WI38 (cell line): Measurements from ENCODE around the gene BHLHE23.

Experiments used
- H3K4me3 ChIP-seq: 2 replicates; pipeline ENCODE4 v1.5.1; 2011; ENCODE audit warnings: low read depth, mild to moderate bottlenecking, control low read depth, low read length
- TF ChIP-seq, protein P1 (sequence below): IDR thresholded peaks from 2 replicates; pipeline ENCODE4 v1.5.1; 2012; ENCODE audit warnings: low read depth, mild to moderate bottlenecking, control low read depth, low read length

Gene BHLHE23

DNA sequence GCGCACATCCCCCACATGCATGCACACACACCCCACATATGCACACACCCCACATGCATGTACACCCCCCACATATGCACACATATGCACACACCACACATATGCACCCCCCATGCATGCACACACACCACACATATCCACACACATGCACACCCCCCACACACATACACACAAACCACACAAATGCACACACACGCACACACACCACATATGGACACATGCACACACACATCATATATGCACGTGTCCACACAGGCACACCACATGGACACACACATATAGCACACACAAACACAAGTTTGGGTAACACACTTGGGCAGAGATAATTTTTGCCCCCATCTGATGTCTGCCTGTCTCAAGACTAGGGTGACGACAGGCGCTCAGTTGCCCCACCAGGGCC, 8.3 kb downstream of the BHLHE23 start:
- no peak overlapping the region for H3K4me3 ChIP-seq
- TF ChIP-seq, protein P1, sequence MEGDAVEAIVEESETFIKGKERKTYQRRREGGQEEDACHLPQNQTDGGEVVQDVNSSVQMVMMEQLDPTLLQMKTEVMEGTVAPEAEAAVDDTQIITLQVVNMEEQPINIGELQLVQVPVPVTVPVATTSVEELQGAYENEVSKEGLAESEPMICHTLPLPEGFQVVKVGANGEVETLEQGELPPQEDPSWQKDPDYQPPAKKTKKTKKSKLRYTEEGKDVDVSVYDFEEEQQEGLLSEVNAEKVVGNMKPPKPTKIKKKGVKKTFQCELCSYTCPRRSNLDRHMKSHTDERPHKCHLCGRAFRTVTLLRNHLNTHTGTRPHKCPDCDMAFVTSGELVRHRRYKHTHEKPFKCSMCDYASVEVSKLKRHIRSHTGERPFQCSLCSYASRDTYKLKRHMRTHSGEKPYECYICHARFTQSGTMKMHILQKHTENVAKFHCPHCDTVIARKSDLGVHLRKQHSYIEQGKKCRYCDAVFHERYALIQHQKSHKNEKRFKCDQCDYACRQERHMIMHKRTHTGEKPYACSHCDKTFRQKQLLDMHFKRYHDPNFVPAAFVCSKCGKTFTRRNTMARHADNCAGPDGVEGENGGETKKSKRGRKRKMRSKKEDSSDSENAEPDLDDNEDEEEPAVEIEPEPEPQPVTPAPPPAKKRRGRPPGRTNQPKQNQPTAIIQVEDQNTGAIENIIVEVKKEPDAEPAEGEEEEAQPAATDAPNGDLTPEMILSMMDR, result no peak

DNA sequence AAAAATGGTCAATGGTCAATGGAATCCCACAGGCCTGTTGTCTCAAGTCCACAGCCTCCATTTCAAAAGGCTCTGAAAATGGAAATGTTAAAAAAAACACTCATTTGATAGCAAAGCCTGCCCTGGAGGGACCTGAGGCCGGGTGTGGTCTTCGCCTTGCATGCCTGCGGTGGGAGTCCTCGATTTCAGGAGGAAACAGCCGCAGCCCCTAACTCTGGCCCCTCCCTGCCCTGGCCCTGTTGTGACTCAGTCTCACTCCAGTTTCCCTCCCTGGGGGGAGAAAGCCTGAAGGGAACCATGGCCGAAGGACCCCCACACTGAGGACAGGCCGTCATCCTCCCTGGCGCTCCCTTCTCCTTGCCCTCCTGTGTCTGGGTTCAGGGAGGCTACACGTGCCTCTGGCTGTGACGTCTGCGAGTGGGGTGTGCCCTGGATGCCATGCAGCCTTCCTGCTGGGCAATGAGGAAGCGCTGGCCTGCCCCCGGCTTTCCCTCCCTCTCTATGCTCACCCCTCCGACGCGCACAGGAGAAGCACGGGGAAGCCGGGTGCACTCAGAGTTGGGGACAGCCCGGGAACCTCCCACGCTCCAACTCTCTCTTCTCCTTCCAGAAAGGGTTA, 9.2 kb downstream of the BHLHE23 start:
- no peak overlapping the region for H3K4me3 ChIP-seq
- TF ChIP-seq, protein P1, result no peak

DNA sequence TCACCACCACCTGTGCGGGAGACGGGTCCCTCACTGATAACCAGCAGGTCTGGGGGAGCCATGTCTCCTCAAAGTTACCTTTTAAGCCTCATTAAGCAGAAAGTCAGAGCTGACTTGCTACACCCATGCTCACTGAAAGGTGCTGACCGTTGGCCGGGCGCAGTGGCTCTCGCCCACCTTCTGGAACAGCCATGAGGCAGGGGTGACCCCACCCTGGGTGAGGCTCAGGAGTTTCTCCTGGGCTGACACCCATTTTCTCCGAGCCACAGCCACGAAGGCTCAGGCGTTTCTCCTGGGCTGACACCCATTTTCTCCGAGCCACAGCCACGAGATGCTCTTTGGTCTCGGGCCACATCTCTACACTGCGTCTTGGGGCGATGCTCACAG, 10.2 kb downstream of the BHLHE23 start:
- TF ChIP-seq, protein P1, result no peak
- H3K4me3 ChIP-seq, result no peak overlapping the region

DNA sequence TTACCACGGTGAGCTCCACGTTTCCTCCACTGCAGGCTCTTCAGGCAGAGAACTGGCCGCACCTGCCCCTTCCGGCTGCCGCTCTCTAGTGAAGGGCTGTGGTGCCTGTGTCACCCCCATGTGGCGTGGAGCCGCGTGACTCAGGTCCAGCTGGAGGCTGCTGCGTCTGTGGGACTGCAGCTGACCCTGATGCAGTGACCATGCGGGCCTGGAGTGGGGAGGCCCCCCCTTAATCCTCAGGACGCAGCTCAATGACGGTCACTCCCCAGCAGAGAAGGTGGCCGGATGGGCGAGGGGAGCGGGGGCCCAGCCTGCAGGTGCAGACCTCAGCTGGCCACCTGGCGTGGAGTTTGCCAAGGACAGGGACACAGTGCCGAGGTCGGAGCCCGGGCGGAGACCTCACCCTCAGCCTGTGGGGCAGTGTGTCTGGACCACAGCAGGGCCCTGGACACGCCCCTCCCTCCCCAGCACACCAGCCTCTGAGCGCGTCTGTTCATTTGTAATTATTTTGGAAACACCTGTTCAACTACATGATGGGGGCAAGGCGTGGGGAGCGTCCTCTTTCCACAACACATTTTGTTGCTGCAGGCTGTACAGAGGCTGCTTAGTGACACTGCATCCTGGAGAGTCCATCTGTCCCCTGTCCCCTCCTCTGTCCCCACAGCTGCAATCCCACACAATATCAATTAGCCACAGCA, 10.7 kb downstream of the BHLHE23 start:
- TF ChIP-seq, protein P1, result no peak
- no peak overlapping the region for H3K4me3 ChIP-seq

DNA sequence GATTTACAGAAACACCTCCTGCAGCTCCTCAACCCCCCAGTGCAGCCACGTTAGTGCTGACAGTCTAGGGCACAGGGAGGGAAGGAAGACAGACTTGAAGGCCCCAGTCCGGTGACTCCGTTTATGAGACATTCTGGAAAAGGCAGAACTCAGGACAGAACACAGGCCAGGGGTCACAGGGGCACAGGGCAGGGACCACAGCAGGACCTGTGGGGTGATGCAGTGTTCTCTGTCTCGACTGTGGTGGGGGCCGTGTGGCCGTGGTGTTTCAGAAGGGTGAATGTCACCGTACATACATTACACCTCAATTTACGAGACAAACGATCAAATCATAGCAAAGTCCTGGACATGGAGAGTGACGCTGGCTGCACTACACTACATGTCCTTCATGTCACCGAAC, 11.3 kb downstream of the BHLHE23 start:
- TF ChIP-seq, protein P1, result no peak
- no peak overlapping the region for H3K4me3 ChIP-seq

DNA sequence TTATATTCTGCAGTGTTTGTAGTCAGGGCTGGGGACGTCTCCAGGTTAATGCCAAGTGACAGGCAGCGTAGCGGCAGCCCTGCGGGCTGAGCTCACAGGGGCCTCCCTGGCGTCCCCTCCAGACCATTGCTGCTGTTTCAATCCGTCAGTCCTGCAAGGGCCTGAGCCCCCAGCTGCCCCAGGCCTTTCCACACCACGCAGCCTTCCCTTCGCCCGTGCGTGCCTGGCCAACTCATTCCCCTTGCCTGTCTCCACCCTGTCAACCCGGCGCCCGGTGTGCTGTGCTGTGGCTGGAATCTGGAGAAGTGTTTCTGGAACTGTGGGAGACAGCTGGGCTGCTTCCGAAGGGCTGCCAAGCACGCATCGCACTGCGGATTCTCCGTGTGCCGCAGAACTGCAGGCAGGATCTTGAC, 11.9 kb downstream of the BHLHE23 start:
- no peak overlapping the region for H3K4me3 ChIP-seq
- TF ChIP-seq, protein P1, result no peak

DNA sequence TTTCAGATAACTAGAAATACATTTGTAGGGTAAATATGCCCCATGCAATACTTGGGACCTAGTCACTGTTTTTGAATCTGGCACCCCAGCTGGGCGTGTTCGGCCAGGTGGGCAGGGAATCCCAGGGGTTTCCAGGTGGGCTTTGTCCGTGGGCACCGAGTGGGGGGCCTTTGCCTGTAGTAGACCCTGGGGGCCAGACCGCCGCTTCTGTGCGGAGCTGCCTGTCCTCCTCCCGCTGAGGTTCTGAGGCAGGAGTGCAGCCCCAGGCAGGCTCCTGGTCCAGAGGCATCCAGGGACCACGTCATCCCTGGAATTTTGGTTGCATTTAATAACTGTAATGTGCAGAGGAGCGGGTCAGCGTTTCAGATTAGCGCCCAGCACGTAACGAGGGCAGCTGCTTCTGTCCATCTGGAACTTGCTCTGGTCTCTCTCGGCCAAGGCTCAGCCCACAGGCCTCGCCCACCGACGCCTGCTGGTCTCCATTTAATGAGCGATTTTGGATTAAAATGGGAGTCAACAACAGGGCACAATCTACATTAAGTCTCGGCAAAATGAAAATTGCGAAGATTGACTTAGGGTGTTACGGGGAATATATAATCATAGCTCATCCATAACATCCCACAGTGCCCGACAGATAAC, 12.8 kb downstream of the BHLHE23 start:
- TF ChIP-seq, protein P1, result no peak
- no peak overlapping the region for H3K4me3 ChIP-seq
